PC-3 (cell line): ENCODE data around the gene NPSR1. TPM values are rescaled to one million over a fixed set of nuclear protein-coding genes. Genes with fewer than 3 reads are reported as not detected.
A peak's percentile ranks its signal among the peaks of the same experiment; 100 is the strongest.

Experiments used
- ATAC-seq: fragments of 200-7000 bp; cut with Tn5 transposase; 2 replicates; pipeline ENCODE4 v1.9.1; 2020; ENCODE audit warnings: mild to moderate bottlenecking, moderate library complexity
- BruUV-seq: library from RNA; stranded (reverse); fragments of 400-500 nt; replicated peaks from 2 replicates; lab custom pipeline; 2021; lab: Mats Ljungman, UMichigan
- CTCF ChIA-PET: fragments of 300-600 bp; sonication (Branson Sonifier 250); formaldehyde crosslinking; loops from one replicate; lab custom pipeline; 2022; ENCODE audit warnings: antibody characterized with exemption; lab: Charles Lee
- POLR2A ChIA-PET: fragments of 300-600 bp; sonication (Branson Sonifier 250); formaldehyde crosslinking; loops from one replicate; lab custom pipeline; 2022; ENCODE audit warnings: antibody characterized with exemption; ENCODE audit not compliant: unreplicated experiment; lab: Charles Lee
- DNase-seq: peaks from one replicate; pipeline ENCODE4 v3.0.0-alpha.2; 2015
- H2AFZ ChIP-seq: fragments of 300-600 bp; sonication (generic); 2 replicates; pipeline ENCODE4 v1.6.0; 2016; ENCODE audit warnings: antibody characterized with exemption, low read length
- H3F3A ChIP-seq: fragments of 300-600 bp; sonication (generic); one replicate; pipeline ENCODE4 v1.6.0; 2017; ENCODE audit warnings: antibody characterized with exemption, low read length, control low read depth, mild to moderate bottlenecking; ENCODE audit not compliant: unreplicated experiment
- H3K27ac ChIP-seq: fragments of 300-600 bp; sonication (generic); 2 replicates; pipeline ENCODE4 v1.5.1; 2016; ENCODE audit warnings: mild to moderate bottlenecking, low read length
- H3K27me3 ChIP-seq: fragments of 300-600 bp; sonication (generic); 2 replicates; pipeline ENCODE4 v1.6.1; 2016; ENCODE audit warnings: low read length, mixed read lengths
- H3K36me3 ChIP-seq: fragments of 300-600 bp; sonication (generic); 2 replicates; pipeline ENCODE4 v1.6.1; 2016; ENCODE audit warnings: low read depth, mixed run types, low read length, mixed read lengths
- H3K4me1 ChIP-seq: fragments of 300-600 bp; sonication (generic); 2 replicates; pipeline ENCODE4 v1.5.1; 2016; ENCODE audit warnings: low read length; ENCODE audit not compliant: insufficient read depth
- H3K4me2 ChIP-seq: fragments of 300-600 bp; sonication (generic); 2 replicates; pipeline ENCODE4 v1.6.0; 2016; ENCODE audit warnings: low read length
- H3K4me3 ChIP-seq: fragments of 300-600 bp; sonication (generic); 2 replicates; pipeline ENCODE4 v1.5.1; 2016; ENCODE audit warnings: mild to moderate bottlenecking, low read length, mixed read lengths
- H3K79me2 ChIP-seq: fragments of 300-600 bp; sonication (generic); 2 replicates; pipeline ENCODE4 v1.6.1; 2017; ENCODE audit warnings: low read length, mixed read lengths
- H3K9ac ChIP-seq: fragments of 300-600 bp; sonication (generic); 2 replicates; pipeline ENCODE4 v1.6.0; 2016; ENCODE audit warnings: mild to moderate bottlenecking, low read length
- H3K9me2 ChIP-seq: fragments of 300-600 bp; sonication (generic); replicated peaks from 2 replicates; pipeline ENCODE4 v1.6.1; 2016; ENCODE audit warnings: mixed run types, low read length, mixed read lengths
- H3K9me3 ChIP-seq: fragments of 300-600 bp; sonication (generic); 2 replicates; pipeline ENCODE4 v1.6.1; 2016; ENCODE audit warnings: low read length, mixed read lengths
- H4K20me1 ChIP-seq: fragments of 300-600 bp; sonication (generic); 2 replicates; pipeline ENCODE4 v1.6.1; 2016; ENCODE audit warnings: low read length, mixed read lengths
- CTCF ChIP-seq: fragments of 300-600 bp; sonication (generic); conservative IDR thresholded peaks from 2 replicates; pipeline ENCODE4 v1.5.1; 2017; ENCODE audit warnings: antibody characterized with exemption, low read depth, mild to moderate bottlenecking, low read length
- EZH2 ChIP-seq: fragments of 300-600 bp; sonication (generic); IDR thresholded peaks from one replicate; pipeline ENCODE4 v1.6.1; 2017; ENCODE audit warnings: antibody characterized with exemption, mild to moderate bottlenecking, low read length; ENCODE audit not compliant: unreplicated experiment
- EZH2phosphoT487 ChIP-seq: fragments of 300-600 bp; sonication (generic); IDR thresholded peaks from 2 replicates; pipeline ENCODE4 v1.6.1; 2018; ENCODE audit warnings: mild to moderate bottlenecking, antibody characterized with exemption, low read length, borderline replicate concordance
- intact Hi-C: fragments of 100-400 bp; cut with micrococcal nuclease; formaldehyde crosslinking; loops from 2 replicates; pipeline ENCODE4 v1.9.0; 2023
- total RNA-seq: library from RNA; depleted of rRNA; stranded (reverse); fragments of >200 nt; gene quantifications from 2 replicates; pipeline ENCODE4 v1.2.3, GENCODE V29; 2014

The NPSR1 gene
- total RNA-seq, 1 experiment from 2014 or later: not detected

DNA sequence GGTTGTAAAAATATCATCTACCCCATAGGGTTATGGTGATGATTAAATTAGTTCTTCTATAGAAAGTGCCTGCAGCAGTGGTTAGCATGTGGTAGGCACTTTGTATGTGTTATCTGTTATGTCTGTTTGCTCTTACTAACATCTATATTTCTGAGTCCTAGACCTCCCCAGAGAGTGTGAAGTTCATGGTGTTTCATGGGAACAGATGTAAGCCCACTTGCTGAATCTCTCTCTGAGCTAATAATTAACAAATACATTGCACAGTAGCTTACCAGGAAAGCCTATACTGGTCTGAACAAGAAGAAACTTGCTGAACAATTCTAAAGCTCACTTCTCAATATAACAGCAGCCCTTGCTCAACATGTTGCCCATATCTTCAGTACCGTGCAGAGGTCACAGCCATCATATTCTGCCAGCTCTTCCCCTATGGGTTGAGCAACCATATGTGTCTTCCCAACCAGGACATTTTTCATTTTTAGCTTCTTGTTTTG lies 100.1 kb downstream of the NPSR1 start:
- Histone ChIP-seq H3K4me2 (no peak overlapping the region), H3K9ac (no peak overlapping the region), H3F3A (no peaks in the 10 kb centered on the region), H4K20me1 (no peaks in the 10 kb centered on the region), H2AFZ (no peak overlapping the region), H3K79me2 (no peaks in the 10 kb centered on the region), H3K4me1 (peaks cover 8% of the 10 kb centered on the region), H3K9me2 (no peaks in the 10 kb centered on the region), H3K27me3 (no peaks in the 10 kb centered on the region), H3K4me3 (no peak overlapping the region), H3K36me3 (no peaks in the 10 kb centered on the region), H3K9me3 (no peaks in the 10 kb centered on the region), H3K27ac (no peak overlapping the region)
- ATAC-seq (no peak), DNase-seq (no peak)
- intact Hi-C loops: no loop called here
- ChIA-PET POLR2A (no interaction called here), CTCF (interaction anchor here (0.5 kb wide), 1 partner anchor 237 kb away, joined by 3 read pairs; no protein-coding TSS in a partner anchor)
- no TSS peak for BruUV-seq
- TF ChIP-seq CTCF (no peak), EZH2phosphoT487 (no peak), EZH2 (no peak)

- TF ChIP-seq CTCF (peak; percentile 75), EZH2 (no peak)
- peak; percentile 75 for ATAC-seq
- no peaks in the 10 kb centered on the region for H3K9me3 ChIP-seq
- ChIA-PET POLR2A (no interaction called here), CTCF (no interaction called here)
- peak overlapping the region; percentile 57 for H3K4me2 ChIP-seq
- no peaks in the 10 kb centered on the region for H3K36me3 ChIP-seq
- intact Hi-C loops: loop anchor here (1.0 kb wide), 1 partner anchor 276 kb away; no protein-coding TSS in a partner anchor
- no TSS peak for BruUV-seq
- H4K20me1 ChIP-seq: no peaks in the 10 kb centered on the region
- no peaks in the 10 kb centered on the region for H3F3A ChIP-seq
- peak; percentile 65 for DNase-seq
- peaks cover 9% of the 10 kb centered on the region for H3K4me1 ChIP-seq
- peak overlapping the region; percentile 74 for H2AFZ ChIP-seq
- no peaks in the 10 kb centered on the region for H3K27me3 ChIP-seq
- H3K27ac ChIP-seq: no peak overlapping the region
- no peak overlapping the region for H3K9ac ChIP-seq
- H3K79me2 ChIP-seq: no peaks in the 10 kb centered on the region
- H3K9me2 ChIP-seq: no peaks in the 10 kb centered on the region
- H3K4me3 ChIP-seq: no peak overlapping the region
Measured at GRCh38 chr7:34759477-34760125, 101.6 kb downstream of the NPSR1 start.

DNA sequence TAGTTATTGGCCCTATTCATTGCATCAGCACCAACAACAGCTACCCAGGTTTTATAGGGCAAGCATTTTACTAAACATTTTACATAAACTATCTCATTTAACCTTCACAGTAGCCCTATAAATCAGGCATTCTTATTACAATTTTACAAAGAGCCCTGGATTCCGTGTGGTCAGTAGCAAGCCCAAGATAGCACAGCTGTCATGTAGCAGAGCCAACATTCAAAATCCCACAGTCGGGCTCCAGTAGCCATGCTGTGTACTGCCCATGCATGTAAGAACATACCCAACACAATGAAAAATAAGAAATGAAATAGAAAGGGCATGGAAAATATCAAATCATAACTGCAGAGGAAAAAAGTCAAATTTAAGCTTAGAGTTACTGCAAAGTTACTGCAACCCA lies 102.3 kb downstream of the NPSR1 start:
- no peaks in the 10 kb centered on the region for H3K79me2 ChIP-seq
- H3K9me2 ChIP-seq: no peaks in the 10 kb centered on the region
- H3K9ac ChIP-seq: no peak overlapping the region
- no TSS peak for BruUV-seq
- H3K27me3 ChIP-seq: no peaks in the 10 kb centered on the region
- CTCF ChIA-PET: interaction anchor here (0.6 kb wide), 1 partner anchor 1462 kb away, joined by 5 read pairs; no protein-coding TSS in a partner anchor
- POLR2A ChIA-PET: no interaction called here
- H4K20me1 ChIP-seq: no peaks in the 10 kb centered on the region
- H3K27ac ChIP-seq: no peak overlapping the region
- no peaks in the 10 kb centered on the region for H3K36me3 ChIP-seq
- intact Hi-C loops: no loop called here
- H3K4me1 ChIP-seq: peaks cover 9% of the 10 kb centered on the region
- TF ChIP-seq CTCF: no peak
- no peak for TF ChIP-seq EZH2
- TF ChIP-seq EZH2phosphoT487: no peak
- H3K4me2 ChIP-seq: no peak overlapping the region
- ATAC-seq (no peak), DNase-seq (no peak)
- H2AFZ ChIP-seq: no peak overlapping the region
- no peak overlapping the region for H3K4me3 ChIP-seq
- no peaks in the 10 kb centered on the region for H3K9me3 ChIP-seq
- no peaks in the 10 kb centered on the region for H3F3A ChIP-seq
